ENCODE results near the gene KCTD2. TPM values are rescaled to one million over a fixed set of nuclear protein-coding genes. Genes with fewer than 3 reads are reported as not detected.
A peak's percentile ranks its signal among the peaks of the same experiment; 100 is the strongest.
"Not testable (repeated sequence)": the region's sequence is repeated elsewhere in the genome, so short reads cannot be mapped to it uniquely, and the experiment has no call there.

Gene KCTD2
- 34.4 and 34.5 TPM in 2 replicates for total RNA-seq (2014; rRNA removed; shearing (Covaris generic))

GRCh38 chr17:75046407-75047289, at the start of gene KCTD2, which contains the start of gene ATP5PD:
KCTD2 (plus strand) TSS chr17:75047225; CDS start chr17:75047251, 26 bp downstream.
ATP5PD (minus strand) TSS chr17:75046969; CDS start chr17:75042650, 4,319 bp downstream.
- H3K27ac ChIP-seq: peak within 1 kb of the TSS; percentile 56
- H3K9me3 ChIP-seq (replicated peaks): no peaks in the 10 kb centered on the region
- H3K4me3 ChIP-seq: peak within 1 kb of the TSS; percentile 94
- DNase-seq: peak; percentile 98 to 99
- H3K4me1 ChIP-seq: no peaks in the 10 kb centered on the region; the same call in 1 of the 2 replicates
- H3K36me3 ChIP-seq: peaks cover 17% of the 10 kb centered on the region
- no peaks in the 10 kb centered on the region for H3K27me3 ChIP-seq

GRCh38 chr17:74998783-74999182, 48.2 kb upstream of the KCTD2 start:
- DNase-seq: no peak
- Histone ChIP-seq H3K27ac (no peak overlapping the region), H3K4me3 (no peak overlapping the region), H3K4me1 (peaks cover 4% of the 10 kb centered on the region), H3K27me3 (no peaks in the 10 kb centered on the region), H3K36me3 (peaks cover 10% of the 10 kb centered on the region), H3K9me3 (replicated peaks) (no peaks in the 10 kb centered on the region)

- no peak for DNase-seq
- peaks cover 12% of the 10 kb centered on the region for H3K4me1 ChIP-seq
- H3K27ac ChIP-seq: no peak overlapping the region
- H3K36me3 ChIP-seq: peaks cover 10% of the 10 kb centered on the region
- no peak overlapping the region for H3K4me3 ChIP-seq
- H3K27me3 ChIP-seq: no peaks in the 10 kb centered on the region
- H3K9me3 ChIP-seq (replicated peaks): no peaks in the 10 kb centered on the region
Observed at GRCh38 chr17:74999523-74999922, 47.5 kb upstream of the KCTD2 start.

- no peak overlapping the region for H3K4me3 ChIP-seq
- peaks cover 14% of the 10 kb centered on the region for H3K4me1 ChIP-seq
- no peaks in the 10 kb centered on the region for H3K9me3 ChIP-seq (replicated peaks)
- H3K27ac ChIP-seq: no peak overlapping the region
- H3K36me3 ChIP-seq: peaks cover 10% of the 10 kb centered on the region
- no peaks in the 10 kb centered on the region for H3K27me3 ChIP-seq
- DNase-seq: no peak
Observed at GRCh38 chr17:75001915-75002843, 44.8 kb upstream of the KCTD2 start.

GRCh38 chr17:75003070-75003956, 43.7 kb upstream of the KCTD2 start:
- H3K9me3 ChIP-seq (replicated peaks): no peaks in the 10 kb centered on the region
- H3K36me3 ChIP-seq: peaks cover 10% of the 10 kb centered on the region
- no peak for DNase-seq
- no peak overlapping the region for H3K4me3 ChIP-seq
- no peaks in the 10 kb centered on the region for H3K27me3 ChIP-seq
- peaks cover 14% of the 10 kb centered on the region for H3K4me1 ChIP-seq
- no peak overlapping the region for H3K27ac ChIP-seq

GRCh38 chr17:75003957-75004355, 43.1 kb upstream of the KCTD2 start:
- no peak overlapping the region for H3K27ac ChIP-seq
- no peak for DNase-seq
- H3K4me3 ChIP-seq: no peak overlapping the region
- H3K36me3 ChIP-seq: peaks cover 10% of the 10 kb centered on the region
- H3K4me1 ChIP-seq: peaks cover 14% of the 10 kb centered on the region
- no peaks in the 10 kb centered on the region for H3K9me3 ChIP-seq (replicated peaks)
- no peaks in the 10 kb centered on the region for H3K27me3 ChIP-seq

- no peak overlapping the region for H3K27ac ChIP-seq
- peaks cover 14% of the 10 kb centered on the region for H3K4me1 ChIP-seq
- DNase-seq: peak; percentile 74 to 75
- no peaks in the 10 kb centered on the region for H3K27me3 ChIP-seq
- H3K9me3 ChIP-seq (replicated peaks): no peaks in the 10 kb centered on the region
- H3K36me3 ChIP-seq: peaks cover 10% of the 10 kb centered on the region
- no peak overlapping the region for H3K4me3 ChIP-seq
Observed at GRCh38 chr17:75004371-75004770, 42.7 kb upstream of the KCTD2 start.

GRCh38 chr17:75005291-75005690, 41.7 kb upstream of the KCTD2 start:
- H3K27me3 ChIP-seq: no peaks in the 10 kb centered on the region
- peaks cover 14% of the 10 kb centered on the region for H3K4me1 ChIP-seq
- no peak overlapping the region for H3K4me3 ChIP-seq
- no peak overlapping the region for H3K27ac ChIP-seq
- no peak for DNase-seq
- H3K36me3 ChIP-seq: peaks cover 10% of the 10 kb centered on the region
- H3K9me3 ChIP-seq (replicated peaks): no peaks in the 10 kb centered on the region

- not testable (repeated sequence) for H3K27me3 ChIP-seq; H3K4me3 ChIP-seq; H3K27ac ChIP-seq; DNase-seq; H3K9me3 ChIP-seq (replicated peaks)
- Histone ChIP-seq H3K4me1 (peaks cover 18% of the 10 kb centered on the region), H3K36me3 (peaks cover 10% of the 10 kb centered on the region)
Observed at GRCh38 chr17:75006084-75006483, 40.9 kb upstream of the KCTD2 start.

GRCh38 chr17:75006653-75007052, 40.4 kb upstream of the KCTD2 start:
- Histone ChIP-seq H3K4me1 (peaks cover 22% of the 10 kb centered on the region), H3K27ac (no peak overlapping the region), H3K9me3 (replicated peaks) (no peaks in the 10 kb centered on the region), H3K27me3 (no peaks in the 10 kb centered on the region), H3K4me3 (no peak overlapping the region), H3K36me3 (peaks cover 10% of the 10 kb centered on the region)
- no peak for DNase-seq

- no peak overlapping the region for H3K4me3 ChIP-seq
- H3K27ac ChIP-seq: no peak overlapping the region
- H3K36me3 ChIP-seq: no peaks in the 10 kb centered on the region
- H3K4me1 ChIP-seq: peaks cover 24% of the 10 kb centered on the region
- H3K9me3 ChIP-seq (replicated peaks): no peaks in the 10 kb centered on the region
- H3K27me3 ChIP-seq: no peaks in the 10 kb centered on the region
- DNase-seq: no peak
Observed at GRCh38 chr17:75008373-75008772, 38.7 kb upstream of the KCTD2 start.

GRCh38 chr17:75009139-75009724, 37.8 kb upstream of the KCTD2 start:
- H3K36me3 ChIP-seq: no peaks in the 10 kb centered on the region
- no peak for DNase-seq
- H3K9me3 ChIP-seq (replicated peaks): no peaks in the 10 kb centered on the region
- no peaks in the 10 kb centered on the region for H3K27me3 ChIP-seq
- peaks cover 20% of the 10 kb centered on the region for H3K4me1 ChIP-seq
- no peak overlapping the region for H3K27ac ChIP-seq
- H3K4me3 ChIP-seq: no peak overlapping the region

GRCh38 chr17:75010683-75011400, 36.2 kb upstream of the KCTD2 start:
- DNase-seq: peak; percentile 37 to 60
- Histone ChIP-seq H3K4me3 (no peak overlapping the region), H3K36me3 (no peaks in the 10 kb centered on the region), H3K27ac (no peak overlapping the region), H3K27me3 (no peaks in the 10 kb centered on the region), H3K9me3 (replicated peaks) (no peaks in the 10 kb centered on the region), H3K4me1 (peaks cover 15% of the 10 kb centered on the region)

All from SJCRH30 (cell line).